ENCODE data around the gene ICOS.
"Not testable (repeated sequence)": the region's sequence is repeated elsewhere in the genome, so short reads cannot be mapped to it uniquely, and the experiment has no call there.

Gene ICOS

DNA sequence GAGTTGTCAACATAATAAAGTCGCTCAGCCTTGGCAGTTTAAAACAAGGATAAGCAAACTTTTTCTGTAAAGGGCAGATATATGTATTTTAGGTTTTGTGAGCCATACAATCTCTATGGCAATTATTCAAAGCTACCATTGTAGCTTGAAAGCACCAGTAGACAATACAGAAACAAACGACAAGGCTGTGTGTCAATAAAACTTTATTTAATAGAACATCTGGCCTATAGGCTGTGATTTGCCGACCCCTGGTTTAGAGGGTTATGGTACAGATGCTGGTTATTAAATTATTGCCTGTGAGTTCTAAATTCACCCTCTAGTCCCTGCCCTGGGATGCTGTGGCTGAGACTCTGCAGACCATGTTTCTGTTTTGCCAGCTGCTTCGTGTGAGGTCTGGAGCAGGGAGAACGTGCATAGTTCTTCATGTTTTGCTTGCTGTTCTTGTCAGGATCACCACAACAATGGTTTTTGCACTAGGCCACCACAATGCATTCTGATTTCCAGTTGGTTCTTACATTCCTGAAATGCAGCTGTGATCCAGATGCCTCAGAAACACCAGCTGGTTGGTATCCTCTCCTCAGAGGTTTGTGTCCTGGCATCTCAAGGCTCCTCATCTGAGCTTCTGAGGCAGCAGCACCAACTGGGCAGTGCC is 46.6 kb downstream of the ICOS start:
- no peak for DNase-seq

DNA sequence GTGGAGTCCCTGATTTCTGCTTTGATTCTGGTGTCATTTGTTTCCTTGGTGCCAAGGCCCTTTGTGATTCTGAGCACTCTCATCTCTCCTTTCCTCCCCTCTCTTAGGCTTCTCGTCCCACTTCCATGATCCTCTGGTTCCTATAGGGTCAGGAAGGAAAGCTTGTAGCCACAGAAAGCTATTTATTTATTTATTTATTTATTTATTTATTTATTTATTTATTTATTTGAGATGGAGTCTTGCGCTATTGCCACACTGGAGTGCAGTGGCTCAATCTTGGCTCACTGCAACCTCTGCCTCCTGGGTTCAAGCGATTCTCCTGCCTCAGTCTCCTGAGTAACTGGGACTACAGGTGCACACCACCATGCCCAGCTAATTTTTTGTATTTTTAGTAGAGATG is 49.4 kb downstream of the ICOS start:
- not testable (repeated sequence) for DNase-seq

DNA sequence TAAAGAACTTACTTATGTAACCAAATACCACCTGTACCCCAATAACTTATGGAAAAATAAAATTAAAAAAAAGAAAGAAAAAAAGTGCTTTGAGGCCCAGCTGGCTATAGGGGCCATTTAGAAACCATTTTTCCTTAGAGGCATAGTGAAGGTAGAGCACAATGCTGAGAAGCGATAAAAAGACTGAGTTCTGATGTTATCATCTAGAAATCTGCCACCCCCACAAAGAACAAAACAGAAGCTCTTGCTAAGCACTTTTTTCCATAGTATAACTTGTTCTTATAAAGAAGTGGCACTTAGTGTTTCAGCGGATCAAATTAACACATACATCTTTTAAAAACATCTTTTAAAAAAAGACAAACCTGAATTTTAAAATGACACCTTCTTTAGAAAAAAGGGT is 51.4 kb downstream of the ICOS start:
- DNase-seq, result no peak

DNA sequence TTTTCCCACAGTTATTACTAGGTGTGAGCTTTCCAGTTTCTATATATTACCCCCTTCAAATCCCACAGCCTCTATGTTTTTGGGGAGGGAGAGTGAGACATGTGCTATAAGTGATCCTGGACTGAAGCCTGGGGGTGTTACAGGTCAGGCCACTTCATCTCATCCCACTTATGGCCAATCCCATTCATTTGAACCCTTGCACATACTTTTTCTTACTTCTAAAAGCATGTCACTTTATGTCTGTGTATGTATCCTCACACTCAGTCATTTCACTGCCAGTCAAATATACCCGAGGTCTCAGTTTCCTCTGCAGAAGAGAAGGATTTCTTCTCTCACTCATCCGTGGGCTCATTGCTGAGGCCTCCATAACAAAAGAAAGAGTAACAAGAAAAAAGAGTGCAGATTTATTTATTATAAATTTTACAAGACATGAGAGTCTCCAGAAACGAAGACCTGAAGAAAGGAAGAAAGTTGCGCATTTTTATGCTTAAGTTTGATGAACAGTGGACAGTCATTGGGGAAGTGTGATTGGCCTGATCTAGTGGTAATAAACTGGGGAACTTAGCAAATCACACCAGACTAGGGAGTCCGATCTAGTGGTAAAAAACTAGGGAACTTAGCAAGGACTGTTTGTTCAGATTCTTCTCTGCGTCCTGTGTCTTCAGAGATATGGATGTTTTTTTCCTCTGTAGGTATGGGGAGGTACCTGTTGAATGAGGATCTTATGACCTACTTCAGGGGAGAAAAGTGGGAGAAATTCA is 52.1 kb downstream of the ICOS start:
- DNase-seq, result no peak

DNA sequence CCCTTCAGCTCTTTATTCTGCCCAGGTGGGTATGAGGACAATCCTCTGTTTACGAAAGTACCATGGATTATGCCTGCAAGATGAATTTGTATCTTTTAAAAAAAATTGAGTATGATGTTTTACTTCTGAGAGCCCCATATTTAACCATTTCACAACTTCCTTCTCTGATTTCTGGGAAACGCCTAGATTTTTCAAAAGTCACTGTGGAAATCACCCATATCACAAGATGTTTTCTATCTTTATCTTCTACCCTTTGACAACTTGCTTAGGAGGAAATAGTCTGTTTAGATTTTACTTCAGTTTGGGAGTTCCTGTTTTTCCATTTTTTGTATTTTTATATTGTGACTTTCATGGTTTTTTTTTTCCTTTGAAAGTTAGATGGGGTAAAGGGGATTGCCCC is 53.0 kb downstream of the ICOS start:
- no peak for DNase-seq

DNA sequence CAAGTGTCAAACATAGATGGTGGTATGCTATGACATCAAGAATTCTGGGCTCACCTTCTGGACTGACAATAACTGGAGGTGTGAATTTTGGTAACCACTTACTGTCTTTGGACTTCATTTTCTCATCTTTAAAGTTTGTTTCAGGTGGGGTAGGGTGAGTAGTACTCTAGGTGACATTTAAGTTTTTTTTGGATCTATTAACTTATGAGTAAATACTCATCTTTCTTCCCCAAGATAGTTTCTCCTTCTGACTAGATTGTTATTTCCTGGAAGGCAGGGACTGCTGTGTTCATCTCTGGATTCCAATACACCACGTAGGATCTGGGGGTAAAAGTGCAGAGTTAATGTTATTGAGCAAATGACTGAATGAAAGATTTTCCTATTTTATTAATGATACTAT is 55.9 kb downstream of the ICOS start:
- no peak for DNase-seq

DNA sequence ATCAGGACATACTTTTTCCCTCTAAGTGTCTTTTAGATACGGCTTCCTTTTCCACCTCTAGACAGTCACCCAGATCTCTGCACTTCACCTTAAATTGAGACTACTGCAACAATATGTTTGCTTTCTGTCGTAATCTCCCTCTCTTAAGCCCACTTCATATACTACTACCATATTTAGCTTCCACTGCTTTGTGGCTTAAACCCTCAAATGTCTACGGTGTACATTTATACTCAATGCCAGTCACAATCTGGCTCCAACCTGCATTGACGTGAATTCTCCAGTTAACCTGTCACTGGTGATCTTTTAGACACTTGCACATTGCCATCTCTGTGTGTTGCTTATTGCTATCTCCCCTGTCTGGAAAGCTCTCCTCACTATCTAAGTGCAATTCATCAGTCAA is 56.4 kb downstream of the ICOS start:
- DNase-seq, result no peak

DNA sequence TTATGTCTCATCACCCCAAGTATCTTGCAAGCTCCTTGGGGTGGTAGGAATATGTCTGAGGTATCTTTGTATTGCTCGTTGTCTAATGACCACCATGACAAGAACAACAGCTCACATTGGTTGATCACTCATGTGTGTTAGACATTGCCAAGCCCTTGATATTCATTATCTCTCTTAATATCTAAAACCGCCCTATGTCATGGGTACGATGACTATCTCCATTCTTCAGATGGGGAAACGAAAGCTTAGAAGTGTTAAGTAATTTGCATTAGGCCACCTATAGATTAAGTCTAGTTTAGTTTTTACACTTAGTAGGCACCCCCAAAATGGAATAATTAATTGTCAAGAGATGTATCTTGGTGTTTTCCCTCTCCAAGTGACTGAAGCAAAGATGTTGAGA is 57.0 kb downstream of the ICOS start:
- no peak for DNase-seq

DNA sequence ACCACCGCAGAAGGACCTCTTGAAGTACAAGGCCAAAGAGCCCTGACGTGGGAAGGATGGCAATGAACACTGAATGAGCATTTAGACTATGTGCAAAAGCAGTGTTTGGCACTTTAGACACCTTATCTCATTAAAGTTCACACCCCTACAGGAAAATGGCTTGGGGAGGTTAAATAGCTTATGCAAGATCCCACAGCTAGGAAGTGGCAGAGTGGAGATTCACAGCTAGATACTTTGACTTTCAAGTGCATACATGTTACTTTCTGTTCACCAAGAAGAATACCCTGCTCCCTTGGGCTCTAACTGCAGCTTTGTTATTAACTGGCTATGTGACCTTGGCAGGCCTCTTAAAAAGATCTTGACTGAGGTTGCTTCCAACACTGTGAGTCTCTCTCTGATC is 58.2 kb downstream of the ICOS start:
- DNase-seq, result no peak

DNA sequence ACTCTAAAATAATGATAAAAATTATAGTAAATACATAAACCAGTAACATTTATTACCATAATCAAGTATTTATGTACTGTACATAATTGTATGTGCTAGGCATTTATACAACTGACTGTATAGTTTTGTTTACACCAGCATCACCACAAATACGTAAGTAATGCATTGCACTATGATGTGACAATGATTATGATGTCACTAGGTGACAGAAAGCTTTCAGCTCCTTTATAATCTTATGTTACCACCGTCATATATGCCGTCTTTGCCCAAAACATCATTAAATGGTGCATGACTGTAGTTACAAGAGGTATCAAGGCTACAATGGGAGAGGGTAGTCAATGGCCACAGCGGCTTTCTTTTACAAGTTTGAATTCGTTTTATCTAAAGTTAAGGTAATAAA is 60.1 kb downstream of the ICOS start:
- DNase-seq, result no peak

DNA sequence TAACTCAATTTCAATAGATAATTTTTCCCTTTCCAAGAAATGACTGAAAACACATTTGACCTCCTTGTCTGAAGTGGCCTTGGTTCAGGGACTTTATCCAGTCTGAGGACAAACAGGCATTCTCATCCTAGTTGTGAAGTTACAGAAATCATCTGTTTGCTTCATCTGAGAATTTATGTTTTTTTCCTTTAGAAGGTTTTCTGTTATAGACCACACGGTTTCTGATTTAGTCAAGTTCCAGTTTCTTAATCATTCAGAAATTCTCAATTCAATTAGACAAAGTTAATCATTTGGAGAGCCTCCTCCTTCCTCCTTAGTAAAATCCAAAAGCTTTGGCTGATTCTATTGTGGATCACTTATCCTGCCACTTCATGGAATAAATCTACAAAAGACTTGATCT is 60.9 kb downstream of the ICOS start:
- DNase-seq, result no peak

DNA sequence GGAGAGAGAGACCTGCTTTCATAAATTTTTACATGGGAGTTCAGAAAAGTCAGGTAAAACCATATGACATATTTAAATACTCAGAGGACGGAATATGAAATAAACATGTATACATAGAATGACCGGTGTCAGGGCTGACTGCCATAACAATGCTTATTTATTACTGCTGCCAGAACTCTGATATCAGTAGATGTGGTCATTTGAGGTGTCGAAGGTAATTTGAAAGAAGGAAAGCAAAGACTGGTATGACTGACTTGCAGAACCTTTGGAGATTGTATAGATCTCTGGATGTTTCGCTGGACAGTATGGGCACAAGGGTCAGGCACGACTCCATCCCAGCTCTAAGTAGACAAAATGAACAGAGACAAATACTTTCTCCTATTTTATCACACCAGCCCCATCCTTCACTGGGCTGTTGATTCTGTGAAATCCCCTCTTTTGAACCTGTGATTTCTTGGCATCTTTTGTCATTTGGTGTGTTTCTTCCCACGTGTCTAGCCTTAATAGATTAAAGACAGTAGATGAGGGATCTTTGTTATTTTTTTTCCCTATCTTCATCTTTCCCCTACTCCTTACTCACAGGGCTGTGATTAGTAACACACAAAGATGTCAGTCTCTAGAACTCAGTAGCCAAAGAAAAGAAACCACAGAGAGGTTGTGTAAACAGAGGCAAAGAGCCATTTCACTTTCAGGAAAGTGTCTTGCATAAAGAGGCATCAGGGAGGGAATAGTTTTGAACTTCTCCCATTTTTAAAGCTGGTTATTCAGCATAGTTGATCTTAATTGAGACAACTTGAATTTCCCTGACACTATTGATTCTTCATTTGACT is 61.6 kb downstream of the ICOS start:
- DNase-seq, result no peak

DNA sequence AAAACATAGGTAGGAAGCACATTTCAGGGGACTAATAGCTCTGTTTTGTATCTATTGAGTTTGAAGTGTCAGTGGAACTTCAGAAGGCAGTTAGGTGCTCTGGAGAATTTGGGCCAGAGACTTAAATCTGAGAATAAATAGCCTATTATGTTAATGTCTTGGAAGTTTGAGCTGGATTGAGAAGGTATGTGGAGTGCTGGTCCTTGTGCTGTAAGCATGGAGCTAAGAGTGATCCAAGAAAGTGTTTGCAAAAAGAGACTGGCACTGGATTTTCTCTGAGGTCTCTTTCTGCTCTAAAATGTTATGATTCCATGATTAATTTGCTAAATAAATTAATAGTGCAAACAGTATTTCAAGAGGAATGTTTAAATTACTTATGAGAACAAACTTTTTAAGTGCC is 63.3 kb downstream of the ICOS start:
- DNase-seq, result no peak

DNA sequence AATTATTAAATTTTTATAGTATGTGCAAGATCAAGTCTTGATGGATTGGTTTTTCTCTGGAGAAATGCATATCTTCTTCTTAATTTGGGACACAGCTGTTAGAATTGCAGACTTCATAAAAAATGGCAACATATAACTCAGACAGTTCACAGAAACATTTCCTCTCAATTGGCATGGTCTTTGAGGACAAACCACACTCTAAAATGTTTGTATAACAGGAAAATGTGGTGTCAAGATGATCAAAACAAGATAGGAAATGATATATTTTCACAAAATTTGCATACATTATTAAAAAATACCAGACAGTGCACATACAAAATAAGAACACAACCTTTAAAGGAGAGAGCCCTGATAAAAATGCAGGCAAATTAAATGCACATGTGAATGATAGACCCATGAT is 63.9 kb downstream of the ICOS start:
- DNase-seq, result no peak

DNA sequence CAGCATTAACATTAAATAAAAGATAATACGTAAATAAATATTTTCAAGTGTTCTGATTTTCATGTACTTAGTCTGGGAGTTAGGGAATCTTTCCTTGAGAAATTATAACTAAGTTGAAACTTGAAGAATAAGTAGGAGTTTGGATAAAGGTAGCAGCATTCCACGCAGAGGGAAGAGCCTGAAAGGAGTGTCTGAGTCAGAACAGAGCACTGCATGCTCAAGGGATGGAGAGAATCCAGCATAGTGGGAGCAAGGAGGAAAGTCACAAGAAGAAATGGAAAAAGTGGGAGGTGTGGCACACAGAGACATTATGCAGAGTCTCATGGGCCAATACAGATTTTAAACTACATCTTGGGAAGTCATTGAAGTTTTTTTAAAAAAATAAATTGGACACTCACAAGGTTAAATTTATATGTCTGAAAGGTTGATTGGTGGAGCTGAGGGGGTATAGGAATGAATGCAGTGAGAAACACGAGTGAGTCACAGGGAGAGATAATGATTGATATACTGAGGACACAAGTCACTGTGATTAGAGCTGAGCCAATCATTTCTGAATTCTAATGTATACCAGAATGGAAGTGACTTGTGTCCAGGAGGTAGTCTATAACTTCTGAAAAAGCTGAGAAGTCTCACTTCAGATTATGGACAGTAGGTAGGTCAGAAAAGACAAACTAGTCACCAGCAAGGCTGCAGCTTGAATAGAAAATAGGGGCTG is 66.9 kb downstream of the ICOS start:
- no peak for DNase-seq

DNA sequence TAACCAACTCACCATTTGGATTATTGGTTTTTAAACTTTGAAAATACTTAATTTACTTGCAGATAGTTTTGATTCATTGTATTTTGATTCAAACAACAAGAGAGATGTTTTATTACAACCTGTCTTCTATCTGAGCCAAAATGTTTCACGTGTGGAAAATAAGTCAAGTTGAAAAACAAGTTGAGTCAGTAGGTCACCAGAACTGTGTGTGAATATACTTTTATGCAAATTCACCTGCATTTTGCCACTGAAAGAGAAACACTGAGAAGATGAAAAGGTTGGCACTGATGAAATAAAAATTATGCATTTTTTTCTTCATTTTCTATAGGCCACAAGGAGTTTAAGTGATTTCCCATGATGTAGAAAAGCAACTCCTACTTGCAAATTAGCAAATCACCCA is 68.3 kb downstream of the ICOS start:
- no peak for DNase-seq

DNA sequence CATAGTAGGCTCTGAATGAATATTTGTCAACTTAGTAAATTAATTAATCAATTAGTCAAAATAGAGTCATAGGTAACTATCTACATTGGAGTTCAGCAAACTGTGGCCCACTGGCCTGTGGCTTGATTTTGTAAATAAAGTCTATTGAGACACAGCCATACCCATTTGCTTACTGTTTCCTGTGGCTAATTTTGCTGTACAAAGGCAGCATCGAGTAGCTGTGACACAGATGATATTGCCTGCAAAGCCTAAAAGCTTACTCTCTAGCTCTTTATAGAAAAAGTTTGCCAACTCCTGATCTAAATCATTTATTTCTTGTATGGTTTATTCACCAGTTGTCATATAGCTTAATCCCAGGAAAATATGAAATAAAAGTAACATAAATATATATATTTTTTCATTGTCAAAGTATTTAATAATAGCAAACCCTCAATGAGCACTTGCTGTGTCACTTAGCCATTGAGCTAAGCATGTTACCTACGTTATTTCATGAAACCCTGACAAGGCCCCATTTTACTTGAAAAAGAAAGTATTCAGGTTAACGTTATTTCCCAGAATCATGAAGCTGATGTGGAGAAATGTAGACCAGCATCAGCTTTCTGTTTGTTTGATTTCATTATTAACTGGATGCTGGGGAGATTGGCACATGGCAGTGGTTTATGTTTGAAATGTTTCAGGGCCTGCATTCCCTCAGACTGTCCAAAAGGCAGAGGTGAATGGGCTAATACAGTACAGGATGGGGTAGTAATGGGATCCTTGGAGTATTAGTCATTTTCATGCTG is 69.6 kb downstream of the ICOS start:
- DNase-seq, result no peak

DNA sequence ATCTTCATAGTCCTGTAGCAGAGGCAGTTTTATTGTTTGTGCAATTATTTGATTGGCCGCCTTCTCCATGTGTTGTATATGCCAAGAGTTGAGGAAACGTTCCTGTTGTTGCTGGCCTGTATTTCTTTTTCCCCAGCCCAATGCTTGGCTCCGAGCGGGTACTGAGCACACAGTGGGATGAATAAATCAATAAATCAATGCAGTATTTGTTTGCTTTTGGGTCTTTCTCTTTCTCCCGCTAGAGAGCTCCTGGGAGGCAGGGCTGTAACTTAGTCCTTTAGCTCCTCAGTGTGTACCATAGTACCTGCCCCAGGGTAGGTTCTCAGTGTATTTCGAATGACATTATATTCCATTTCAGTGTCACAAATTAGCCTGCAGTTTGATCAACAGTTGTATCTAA is 71.8 kb downstream of the ICOS start:
- no peak for DNase-seq

DNA sequence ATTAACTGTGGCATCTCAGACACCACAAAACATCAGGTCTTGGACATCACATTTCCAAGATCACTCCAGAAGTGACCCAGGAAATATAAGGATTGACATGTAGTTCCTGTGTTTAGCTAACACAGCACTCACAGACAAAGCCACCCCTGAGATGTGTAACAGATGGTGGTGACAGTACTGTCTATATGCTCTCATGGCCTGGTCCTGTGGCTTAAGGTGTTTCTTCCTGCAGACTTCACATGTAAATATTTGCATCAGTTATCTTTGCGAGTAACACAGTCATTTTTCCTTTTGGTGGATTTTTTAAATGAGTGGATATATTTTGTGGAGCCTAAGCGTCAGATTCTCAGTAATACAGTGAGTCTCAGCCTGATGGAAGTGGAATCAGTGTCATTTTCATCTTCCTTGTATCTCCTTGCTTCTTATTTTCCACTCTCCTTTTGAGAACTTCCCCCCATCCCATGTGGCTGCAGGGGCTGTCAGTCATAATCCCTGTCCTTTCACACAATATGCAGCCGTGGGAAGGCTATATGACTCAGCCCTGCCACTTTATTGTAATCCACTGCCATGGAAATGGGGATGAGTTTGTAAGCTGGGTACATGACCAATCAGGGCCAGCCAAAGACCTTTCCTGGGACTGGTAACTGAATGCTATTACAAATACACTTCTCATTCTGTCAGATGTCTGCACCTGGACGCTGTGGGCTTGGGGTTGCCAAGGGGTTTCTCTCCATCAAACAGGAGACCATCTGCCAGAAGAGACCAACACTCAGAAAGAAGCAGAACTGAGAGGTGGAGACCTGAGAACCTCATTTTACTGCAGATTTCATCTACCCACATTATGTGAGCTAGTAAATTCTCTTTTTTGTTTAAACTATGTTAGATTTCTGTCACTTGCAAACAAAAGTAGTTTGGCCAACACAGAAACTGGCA is 74.3 kb downstream of the ICOS start:
- no peak for DNase-seq
